Stimulated activated CD4-positive, alpha-beta T cell treated with anti-CD3 and anti-CD28 coated beads, Interleukin-2, amount 100 ng/mL, for 4 hours (primary cell): ENCODE measurements around the gene SLC44A1.
A peak's percentile ranks its signal among the peaks of the same experiment; 100 is the strongest.

ENCODE experiments used
- DNase-seq: peaks from one replicate; pipeline ENCODE4 v3.0.0-alpha.2; 2020; ENCODE audit warnings: low read depth

Gene SLC44A1

DNA sequence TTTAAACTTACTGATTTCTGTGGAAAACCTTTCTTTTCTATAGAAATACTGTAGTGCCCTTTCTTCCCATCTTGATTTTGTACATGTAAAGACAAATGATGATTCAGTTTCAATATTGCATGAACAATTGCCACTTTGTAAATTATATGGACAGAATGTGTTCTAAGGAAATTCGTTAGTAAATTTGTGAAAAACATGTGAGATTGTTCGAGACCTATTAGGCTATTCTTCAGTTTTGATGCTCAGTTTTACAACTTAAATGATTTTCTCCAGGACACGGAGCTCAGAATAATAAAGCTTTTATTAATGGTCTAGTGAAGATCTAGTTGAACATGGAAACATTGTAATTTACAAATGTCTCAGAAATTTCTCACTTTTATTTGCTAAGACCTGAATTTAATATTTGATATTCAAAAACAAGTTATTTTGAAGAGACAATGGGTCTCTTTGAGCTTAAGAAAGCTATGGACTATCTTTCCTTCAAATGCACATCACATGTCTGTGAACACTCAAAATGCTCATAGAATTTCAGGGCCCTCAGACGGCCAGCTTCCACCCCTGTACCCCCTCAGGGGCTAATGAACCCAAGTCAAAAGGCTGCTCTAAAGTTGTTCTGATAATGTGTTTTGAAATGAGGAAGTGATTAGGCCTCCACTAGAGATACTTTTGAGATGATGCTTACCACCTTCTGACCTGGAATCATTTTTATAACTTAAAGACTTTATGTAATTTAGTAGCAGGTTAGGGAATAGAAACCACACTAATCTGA lies 149.3 kb downstream of the SLC44A1 start:
- DNase-seq: no peak

- no peak for DNase-seq
Measured at GRCh38 chr9:105396441-105396840, 152.0 kb downstream of the SLC44A1 start.

- no peak for DNase-seq
Measured at GRCh38 chr9:105396901-105397300, 152.4 kb downstream of the SLC44A1 start.

DNA sequence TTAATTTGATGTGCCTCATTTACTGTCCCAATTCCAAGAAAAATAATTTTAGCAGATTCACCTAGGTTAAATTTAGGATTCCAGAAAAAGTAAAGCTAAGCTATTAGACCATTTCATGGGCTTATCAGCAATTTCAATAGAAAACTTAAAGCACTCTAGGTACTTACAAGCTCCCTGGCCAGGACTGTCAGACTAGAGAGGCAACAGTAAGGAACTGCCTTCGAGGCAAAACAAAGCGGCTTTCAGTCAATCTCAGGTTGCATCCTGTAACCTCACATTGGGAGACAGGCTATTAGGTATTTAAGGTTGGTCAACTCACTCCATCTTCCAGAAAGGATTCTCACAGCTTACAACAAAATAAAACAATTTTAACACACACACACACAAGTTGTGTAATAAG lies 154.7 kb downstream of the SLC44A1 start:
- DNase-seq: no peak

- DNase-seq: no peak
Measured at GRCh38 chr9:105401651-105402050, 157.2 kb downstream of the SLC44A1 start.

DNA sequence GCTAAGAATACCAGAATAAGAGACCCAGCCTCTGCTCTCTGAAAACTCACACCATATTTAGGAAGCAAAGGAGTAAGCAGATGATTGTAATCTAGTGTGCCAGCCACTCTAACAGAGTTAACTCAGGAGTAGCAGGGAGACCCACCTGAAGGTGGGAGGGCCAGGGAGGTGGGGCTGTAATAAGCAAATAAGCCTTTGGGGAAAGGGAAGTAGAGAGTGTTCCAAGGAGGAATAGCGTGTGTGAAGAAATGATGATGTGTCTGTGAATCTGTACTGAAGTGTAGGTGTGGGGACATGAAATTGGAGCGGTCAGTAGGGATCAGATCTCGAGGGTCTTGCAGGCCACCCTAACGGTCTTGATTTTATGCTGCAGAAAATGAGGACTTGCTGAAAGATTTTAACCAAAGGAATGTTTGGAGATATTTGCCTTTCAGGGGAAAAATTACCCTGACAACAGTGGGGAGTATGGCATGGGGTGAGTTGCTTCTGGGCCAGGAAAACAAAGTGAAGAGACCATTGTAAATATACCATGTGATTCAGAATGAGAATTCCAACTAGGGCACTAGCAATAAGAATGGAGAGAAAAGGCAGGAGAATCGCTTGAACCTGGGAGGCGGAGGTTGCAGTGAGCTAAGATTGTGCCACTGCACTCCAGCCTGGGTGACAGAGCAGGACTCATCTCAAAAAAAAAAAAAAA lies 159.2 kb downstream of the SLC44A1 start:
- DNase-seq: no peak

DNA sequence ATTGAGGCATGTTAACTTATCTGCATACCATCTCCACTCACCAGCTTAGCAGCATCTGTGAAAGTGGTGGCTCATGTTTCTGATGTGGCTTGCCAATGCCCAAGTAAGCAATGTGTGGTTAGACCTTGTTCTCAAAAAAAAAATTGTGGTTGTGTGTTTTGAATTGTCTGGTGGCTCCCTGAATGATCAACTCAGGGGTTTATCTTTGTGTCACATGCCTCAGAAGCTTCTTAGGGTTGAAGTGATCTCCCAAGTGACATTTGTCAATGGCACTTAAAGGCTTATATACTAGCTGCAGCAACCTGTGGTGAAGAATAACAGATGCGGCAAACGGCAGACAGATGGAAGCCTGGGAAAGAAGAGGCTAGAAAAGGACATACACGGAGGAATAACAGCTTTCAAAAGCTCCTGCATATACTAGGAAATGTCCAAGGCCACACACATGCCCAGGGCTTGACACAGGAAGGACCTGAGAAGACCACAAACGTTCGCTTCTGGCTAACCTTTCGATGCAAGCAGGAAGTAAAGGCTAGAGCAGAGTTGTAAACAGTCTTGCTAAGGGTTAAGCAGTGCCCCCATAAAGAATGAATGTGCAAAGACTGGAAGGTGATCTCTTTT lies 161.2 kb downstream of the SLC44A1 start:
- DNase-seq: peak; percentile 13

- no peak for DNase-seq
Measured at GRCh38 chr9:105406369-105406768, 161.9 kb downstream of the SLC44A1 start.

DNA sequence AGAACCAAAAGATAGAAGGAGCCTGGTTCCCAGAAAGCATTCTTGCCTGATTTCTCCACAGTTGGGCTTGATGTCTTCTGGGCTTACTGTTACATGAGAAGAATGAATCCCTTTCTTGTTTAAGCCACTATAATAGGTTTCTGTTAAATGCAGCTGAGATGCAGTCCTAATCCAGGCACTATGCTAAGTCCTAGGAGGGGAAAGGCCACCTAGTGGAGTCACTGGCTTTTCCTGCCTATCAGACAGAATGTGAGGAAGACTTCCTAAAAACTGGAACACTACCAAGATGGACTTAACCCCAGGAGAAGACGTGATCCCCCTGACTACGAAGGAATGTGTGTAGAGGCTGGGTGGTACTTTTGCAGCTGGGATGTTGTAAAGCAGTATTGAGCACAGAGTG lies 169.1 kb downstream of the SLC44A1 start:
- no peak for DNase-seq

- DNase-seq: peak; percentile 35
Measured at GRCh38 chr9:105414947-105415661, 170.7 kb downstream of the SLC44A1 start.

GRCh38 chr9:105415662-105415980 lies 171.2 kb downstream of the SLC44A1 start:
- DNase-seq: no peak

DNA sequence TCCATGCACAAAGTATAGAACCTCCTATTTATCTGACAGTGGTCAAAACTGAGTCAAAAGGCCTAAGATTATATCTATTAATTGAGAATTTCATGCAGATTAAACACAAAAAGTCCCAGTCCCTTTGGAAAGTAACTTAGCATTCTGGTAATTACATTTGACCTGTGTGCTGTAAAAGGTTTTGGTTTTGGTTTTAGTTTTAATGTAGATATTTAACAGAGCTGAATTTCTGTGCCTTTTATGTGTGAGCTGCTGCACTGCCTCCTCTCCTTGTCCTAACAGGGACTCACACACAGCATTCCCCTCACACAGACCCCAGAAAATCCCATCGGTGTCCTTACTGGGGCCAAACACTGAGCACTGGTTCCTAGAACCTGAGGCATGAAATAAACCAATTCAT lies 172.4 kb downstream of the SLC44A1 start:
- no peak for DNase-seq

DNA sequence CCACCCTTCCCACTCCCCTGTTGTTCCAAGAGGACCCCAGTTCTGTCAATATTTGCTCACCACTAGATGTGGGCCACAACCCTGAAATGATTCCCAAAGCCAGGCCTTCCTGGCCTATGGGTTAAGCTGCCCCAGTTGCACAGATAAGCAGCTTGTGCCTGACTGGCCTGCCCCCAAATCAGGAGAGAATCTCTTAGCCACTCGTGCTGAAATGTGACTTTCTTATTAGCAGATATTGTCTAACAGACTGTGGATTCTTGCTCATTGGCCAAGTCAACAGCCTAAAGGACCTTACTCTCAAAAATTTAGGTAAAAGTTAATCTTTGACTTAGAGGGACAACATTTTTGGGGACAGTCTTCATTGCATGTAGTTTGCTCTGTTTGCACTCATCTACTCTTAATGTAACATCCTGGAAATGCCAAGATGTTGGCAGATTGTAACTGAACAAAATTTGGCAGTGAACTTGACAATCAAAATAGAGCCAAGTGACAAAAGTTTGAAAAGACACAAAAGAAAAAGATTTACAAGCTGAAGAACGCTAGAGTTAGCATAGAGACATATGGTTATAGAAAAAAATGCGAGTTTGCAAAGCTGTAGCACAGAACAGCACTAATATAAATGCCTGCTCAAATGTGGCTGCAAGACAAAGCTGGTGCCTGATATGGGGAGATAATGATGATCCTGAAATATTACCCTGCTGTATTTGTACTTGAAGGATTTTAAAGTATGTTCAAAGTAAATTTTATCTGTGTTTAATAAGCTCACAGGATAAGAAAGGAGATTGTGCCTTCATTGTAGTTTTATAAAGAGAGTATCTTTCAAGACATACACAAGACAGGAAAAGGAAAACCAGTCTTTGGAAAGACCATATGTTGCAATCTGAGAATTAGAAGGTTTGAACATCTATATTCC lies 174.4 kb downstream of the SLC44A1 start:
- no peak for DNase-seq

DNA sequence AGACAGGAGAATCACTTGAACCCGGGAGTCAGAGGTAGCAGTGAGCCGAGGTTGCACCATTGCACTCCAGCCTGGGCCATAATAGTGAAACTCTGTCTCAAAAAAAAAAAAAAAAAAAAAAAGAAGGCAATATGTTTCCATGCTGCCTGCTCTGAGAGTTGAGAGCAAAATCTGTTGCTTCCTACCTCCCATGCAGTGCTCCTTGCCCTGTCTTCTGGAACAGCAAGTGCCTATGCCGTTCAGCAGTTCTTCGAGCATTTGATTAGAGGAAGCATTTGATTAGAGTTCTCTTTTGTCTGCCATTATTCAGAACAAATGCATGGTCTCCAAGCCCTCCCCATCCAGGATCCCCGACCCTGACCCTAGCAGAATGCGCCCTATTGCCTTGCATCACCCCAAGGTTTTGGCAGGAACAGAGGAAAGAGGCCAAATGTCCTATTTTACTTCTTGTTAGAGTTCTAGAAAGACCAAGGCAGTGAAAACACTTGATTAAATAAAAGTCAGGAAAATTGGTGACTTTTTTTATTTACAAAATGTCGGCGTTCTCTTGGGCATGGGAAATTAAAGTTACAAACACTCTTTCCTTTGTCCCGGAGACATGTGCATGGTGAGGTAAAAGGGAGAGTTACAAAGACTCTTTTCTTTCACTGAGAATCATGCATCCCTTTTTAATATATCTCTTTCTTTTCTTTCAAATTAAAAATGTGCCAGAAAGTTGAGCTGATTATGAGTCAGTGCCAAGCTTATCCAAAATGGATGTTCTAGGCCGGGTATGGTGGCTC lies 175.6 kb downstream of the SLC44A1 start:
- no peak for DNase-seq

- no peak for DNase-seq
Measured at GRCh38 chr9:105421154-105421553, 176.7 kb downstream of the SLC44A1 start.

- DNase-seq: no peak
Measured at GRCh38 chr9:105421864-105422263, 177.4 kb downstream of the SLC44A1 start.

GRCh38 chr9:105425816-105426433 lies 181.5 kb downstream of the SLC44A1 start:
- no peak for DNase-seq

- no peak for DNase-seq
Measured at GRCh38 chr9:105426657-105427056, 182.2 kb downstream of the SLC44A1 start.

DNA sequence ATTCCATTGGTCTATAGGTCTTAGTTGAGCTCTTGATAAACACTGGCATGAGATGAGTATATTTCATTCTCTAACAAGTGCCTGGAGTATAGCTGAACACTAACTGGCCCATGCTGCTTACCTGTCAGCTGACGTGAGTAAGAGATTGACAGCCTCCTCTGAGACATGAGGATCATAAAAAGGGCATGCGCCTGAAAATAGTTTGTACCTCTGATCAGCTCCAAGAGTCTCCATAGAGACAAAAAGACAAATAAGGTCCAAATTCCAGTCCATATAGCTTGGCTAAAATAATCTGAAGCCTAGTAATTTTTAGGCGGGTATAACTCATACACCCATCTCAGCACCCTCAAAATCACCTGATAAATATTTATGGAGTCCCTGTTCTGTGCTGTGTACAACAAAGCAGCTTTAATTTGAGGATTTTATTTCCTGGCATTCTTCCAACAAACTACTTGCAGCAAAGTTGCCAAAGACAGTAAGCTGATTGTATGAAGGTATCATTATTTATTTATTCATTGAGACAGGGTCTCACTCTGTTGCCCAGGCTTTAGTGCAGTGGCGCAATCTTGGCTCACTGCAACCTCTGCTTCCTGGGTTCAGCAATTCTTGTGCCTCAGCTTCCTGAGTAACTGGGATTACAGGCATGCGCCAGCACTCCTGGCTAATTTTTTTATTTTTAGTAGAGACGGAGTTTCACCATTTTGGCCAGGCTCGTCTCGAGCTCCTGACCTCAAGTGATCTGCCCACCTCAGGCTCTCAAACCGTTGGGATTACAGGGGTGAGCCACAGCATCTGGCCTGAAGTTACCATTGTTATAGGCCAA lies 187.2 kb downstream of the SLC44A1 start:
- DNase-seq: no peak
